ENCODE data around the gene RFESD.

GRCh38 chr5:95654196-95654595 is 7.6 kb downstream of the RFESD start:
- TF ChIP-seq CTCF (IDR thresholded peaks at IDR 0.05) (no peak), POLR2AphosphoS5 (IDR thresholded peaks at IDR 0.05) (no peak), POLR2A (IDR thresholded peaks at IDR 0.05) (no peak)

All from breast epithelium (tissue), 3 donors.